A204.1 (cell line): ENCODE data around the gene PSMD14.
"Not testable (repeated sequence)": the region's sequence is repeated elsewhere in the genome, so short reads cannot be mapped to it uniquely, and the experiment has no call there.

ENCODE experiments used
- FAIRE-seq: peaks from 2 replicates; lab custom pipeline; 2012; peaks lifted over from hg19 to GRCh38; lab: Jason Lieb, UNC

The PSMD14 gene

GRCh38 chr2:161308178-161308955 is at the start of gene PSMD14:
TSS of gene PSMD14 (plus strand) at chr2:161308425. CDS start at chr2:161318826, 10,401 bp downstream.
- FAIRE-seq: peak; percentile 6

DNA sequence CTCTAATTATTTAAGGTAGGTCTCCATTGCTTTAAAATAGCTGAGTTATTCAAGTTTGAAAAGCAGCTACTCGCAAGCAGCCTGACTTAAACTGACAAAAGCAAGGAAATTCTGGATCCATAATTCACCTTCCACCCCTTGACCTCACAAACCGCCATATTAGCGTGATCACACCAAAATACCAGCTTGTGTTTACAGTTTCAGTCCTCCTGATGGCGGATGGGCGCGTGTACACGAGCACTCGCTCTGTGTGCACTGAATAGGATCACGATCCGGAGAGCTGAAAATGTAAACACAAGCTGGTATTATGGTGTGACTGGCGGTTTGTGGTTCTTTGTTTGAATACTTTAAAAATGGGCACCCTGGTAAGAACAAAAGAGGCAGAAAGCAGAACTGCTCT is 42.4 kb upstream of the PSMD14 start:
- no peak for FAIRE-seq

GRCh38 chr2:161269111-161269510 is 39.1 kb upstream of the PSMD14 start:
- no peak for FAIRE-seq

- peak; percentile 97 for FAIRE-seq
Observed at GRCh38 chr2:161273038-161273760, 35.0 kb upstream of the PSMD14 start.

DNA sequence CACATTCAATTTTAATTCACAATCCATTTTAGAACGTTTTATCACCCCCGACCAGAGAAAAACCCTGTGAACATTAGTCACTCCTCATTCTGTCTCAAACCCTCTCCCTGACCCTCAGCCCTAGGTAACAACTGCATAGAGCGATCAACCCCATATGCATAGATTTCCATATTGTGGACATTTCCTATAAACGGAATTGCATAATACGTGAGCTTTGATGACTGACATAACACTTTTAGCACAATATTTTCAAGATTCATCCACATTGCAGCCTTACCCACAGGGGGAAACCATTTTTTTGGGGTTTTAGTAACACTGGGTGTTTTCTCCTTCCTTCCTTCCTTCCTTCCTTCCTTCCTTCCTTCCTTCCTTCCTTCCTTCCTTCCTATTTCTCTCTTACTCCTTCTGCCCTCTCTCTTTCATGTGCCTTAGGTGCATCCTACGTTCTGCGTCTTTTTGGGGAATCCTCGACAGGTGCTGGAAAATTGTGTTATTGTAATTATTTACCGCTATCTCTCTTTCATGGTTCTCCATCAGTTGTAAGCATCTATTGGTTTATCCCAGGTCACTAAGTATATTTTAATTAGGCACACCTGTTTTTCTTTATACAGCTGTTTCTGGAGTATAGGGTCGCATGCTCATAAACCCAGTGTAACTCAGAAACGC is 29.5 kb upstream of the PSMD14 start:
- FAIRE-seq: not testable (repeated sequence)

DNA sequence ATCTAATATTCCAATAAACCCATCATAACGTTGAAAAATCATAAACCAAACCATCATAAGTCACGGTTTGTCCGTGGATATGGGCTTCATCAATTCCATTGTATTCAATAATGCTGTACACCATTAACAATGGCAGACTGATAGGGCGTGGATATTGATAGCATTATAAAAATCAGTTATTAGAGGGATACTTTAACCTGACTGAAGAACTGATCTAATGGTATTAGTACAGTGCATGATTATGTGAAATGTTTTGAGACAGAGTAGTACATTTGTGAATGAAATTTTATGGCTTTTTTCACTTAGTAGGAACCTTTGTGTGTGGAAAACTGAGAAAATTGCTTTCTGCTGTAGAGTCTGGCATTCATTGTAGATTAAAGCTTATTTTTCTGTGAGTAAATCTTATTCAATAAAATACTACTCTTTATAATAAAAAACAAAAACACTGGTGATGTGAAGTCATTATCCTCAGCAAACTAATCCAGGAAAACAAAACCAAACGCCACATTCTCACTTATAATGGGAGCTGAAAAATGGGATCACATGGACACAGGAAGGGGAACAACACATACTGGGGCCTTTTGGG is 28.9 kb upstream of the PSMD14 start:
- not testable (repeated sequence) for FAIRE-seq

DNA sequence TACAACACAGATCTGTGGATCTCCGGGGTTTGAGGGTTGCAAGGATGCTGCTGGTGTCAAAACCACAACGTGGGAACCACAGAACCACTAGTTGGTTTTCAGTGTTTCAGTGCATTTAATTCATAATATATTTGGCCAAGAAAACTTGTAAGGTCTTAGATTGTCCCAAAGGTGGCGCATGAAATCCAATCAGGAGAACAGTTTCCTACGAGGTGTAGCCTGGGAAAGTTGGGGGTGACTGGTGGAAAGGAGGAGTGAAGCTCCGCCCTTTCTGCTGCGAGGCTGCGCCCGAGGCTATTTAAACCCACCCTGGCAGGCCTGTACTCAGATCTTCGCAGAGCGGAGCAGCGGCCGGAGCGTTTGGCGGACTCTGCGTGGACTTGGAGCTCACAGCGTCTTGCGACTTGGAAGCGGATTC is 27.3 kb upstream of the PSMD14 start:
- not testable (repeated sequence) for FAIRE-seq

- FAIRE-seq: not testable (repeated sequence)
Observed at GRCh38 chr2:161281615-161282310, 26.5 kb upstream of the PSMD14 start.

- FAIRE-seq: not testable (repeated sequence)
Observed at GRCh38 chr2:161282311-161282644, 25.9 kb upstream of the PSMD14 start.

- FAIRE-seq: no peak
Observed at GRCh38 chr2:161283926-161284325, 24.3 kb upstream of the PSMD14 start.

GRCh38 chr2:161303535-161304050 is 4.6 kb upstream of the PSMD14 start:
- FAIRE-seq: no peak

DNA sequence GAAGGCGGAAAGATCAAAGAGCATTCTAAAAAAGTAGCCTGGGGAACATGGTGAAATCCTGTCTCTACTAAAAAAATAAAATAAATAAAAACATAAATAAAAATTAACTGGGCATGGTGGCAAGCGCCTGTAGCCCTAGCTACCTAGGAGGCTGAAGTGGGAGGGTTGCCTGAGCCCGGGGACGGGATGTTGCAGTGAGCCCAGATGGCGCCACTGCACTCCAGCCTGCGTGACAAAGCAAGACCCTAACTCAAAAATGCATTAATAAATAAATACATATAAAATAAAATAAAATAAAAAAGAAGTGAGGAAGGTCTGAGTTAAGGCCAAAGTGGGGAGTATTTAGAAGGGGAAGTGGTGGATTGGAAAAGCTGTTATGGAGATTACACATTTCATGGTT is 1.3 kb upstream of the PSMD14 start:
- FAIRE-seq: no peak

GRCh38 chr2:161307676-161308075 is 549 bp upstream of the PSMD14 start:
- no peak for FAIRE-seq

DNA sequence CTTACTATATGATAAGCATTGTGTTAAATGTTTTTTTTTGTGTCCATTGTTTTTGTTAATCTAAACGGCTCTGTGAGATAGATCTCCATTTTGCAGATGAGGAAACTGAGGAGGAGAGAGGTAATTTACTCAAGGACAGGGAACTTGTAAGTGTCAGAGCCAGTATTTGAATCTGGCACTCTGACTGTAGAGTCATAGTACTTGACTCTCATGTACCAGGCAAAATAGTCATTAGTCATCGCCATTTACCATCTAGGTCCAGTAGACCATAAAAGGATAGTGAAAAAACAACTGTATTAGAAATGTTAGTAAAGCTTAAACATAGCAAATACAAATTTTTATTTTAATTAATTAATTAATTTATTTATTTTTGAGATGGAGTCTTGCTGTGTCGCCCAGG is 4.8 kb downstream of the PSMD14 start:
- FAIRE-seq: no peak

GRCh38 chr2:161315380-161315779 is 7.2 kb downstream of the PSMD14 start:
- peak; percentile 14 for FAIRE-seq

- no peak for FAIRE-seq
Observed at GRCh38 chr2:161316701-161317100, 8.5 kb downstream of the PSMD14 start.

DNA sequence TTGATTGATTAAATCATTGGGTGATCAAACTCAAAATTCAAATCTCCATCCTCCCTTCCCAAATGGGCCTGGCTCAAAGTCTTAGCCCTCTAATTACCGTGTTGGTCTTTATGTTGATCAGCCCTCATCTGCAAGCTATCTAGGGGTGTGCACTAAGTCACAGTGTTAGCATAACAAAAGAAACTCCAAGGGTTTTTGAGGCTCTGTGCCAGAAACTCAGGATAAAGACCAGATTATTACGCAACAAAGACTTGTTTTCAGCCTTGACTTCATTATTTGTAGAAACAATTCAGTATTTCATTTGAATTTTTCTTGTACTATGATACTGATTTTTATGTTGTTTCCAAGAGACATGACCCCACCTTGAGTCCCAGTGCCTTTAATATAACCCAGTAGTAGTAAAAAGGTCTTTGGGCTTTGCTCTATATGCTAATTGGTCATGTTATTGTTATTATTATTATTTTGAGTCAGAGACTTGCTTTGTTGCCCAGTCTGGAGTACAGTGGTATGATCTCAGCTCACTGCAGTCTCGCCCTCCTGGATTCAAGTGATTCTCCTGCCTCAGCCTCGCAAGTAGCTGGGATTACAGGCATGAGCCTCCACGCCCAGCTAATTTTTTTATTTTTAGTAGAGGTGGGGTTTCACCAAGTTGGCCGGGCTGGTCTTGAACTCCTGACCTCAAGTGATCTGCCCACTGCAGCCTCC is 13.9 kb downstream of the PSMD14 start:
- FAIRE-seq: no peak

DNA sequence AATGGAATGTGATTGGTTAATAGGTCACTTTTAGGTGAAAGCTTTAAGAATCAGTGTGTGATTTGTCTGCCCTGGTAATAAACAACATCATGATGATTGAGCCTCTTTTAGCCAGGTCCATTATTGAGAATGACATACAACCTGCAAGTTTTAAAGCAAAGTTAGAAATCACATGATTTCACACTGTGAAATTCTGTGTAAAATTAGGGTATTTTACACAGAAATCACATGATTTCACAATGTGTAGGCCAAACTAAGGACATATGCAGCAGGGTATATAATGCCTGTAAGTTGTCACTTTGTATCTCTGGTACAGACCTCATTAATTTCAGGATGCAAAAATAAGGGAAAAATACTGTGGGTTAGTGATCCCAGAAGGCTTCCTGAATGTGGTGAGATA is 16.7 kb downstream of the PSMD14 start:
- no peak for FAIRE-seq

GRCh38 chr2:161327582-161327981 is 19.4 kb downstream of the PSMD14 start:
- no peak for FAIRE-seq

- no peak for FAIRE-seq
Observed at GRCh38 chr2:161332371-161332967, 24.2 kb downstream of the PSMD14 start.

- no peak for FAIRE-seq
Observed at GRCh38 chr2:161335626-161336025, 27.4 kb downstream of the PSMD14 start.
